ENCODE results near the gene TIGD1.

TIGD1 gene

GRCh38 chr2:232540441-232541041 is 9.8 kb downstream of the TIGD1 start:
- no peaks in the 10 kb centered on the region for H3F3A ChIP-seq (ENCODE audit: insufficient read depth, low read length)
- TF ChIP-seq EZH2 (optimal IDR thresholded peaks at IDR 0.05; ENCODE audit: low read depth, low read length) (no peak), CTCF (IDR thresholded peaks at IDR 0.05; ENCODE audit: low read length) (no peak), EZH2phosphoT487 (IDR thresholded peaks at IDR 0.05; ENCODE audit: low read length) (no peak)
- no peak overlapping the region for H3K9ac ChIP-seq (ENCODE audit: low read length)
- H3K4me3 ChIP-seq (ENCODE audit: low read length): no peak overlapping the region
- no peak overlapping the region for H2AFZ ChIP-seq (ENCODE audit: low read length)
- no peaks in the 10 kb centered on the region for H3K9me2 ChIP-seq (replicated peaks; ENCODE audit: insufficient read depth, low read length)
- H3K4me2 ChIP-seq (ENCODE audit: low read depth, low read length): no peak overlapping the region
- no peaks in the 10 kb centered on the region for H3K4me1 ChIP-seq (ENCODE audit: low read length)
- no peaks in the 10 kb centered on the region for H3K79me2 ChIP-seq (ENCODE audit: low read length)
- H3K27me3 ChIP-seq (replicated peaks; ENCODE audit: insufficient read depth, low read length): peaks cover 5% of the 10 kb centered on the region; the same call in 1 of the 2 replicates
- H3K9me3 ChIP-seq (replicated peaks; ENCODE audit: insufficient read depth, low read length): no peaks in the 10 kb centered on the region
- H3K36me3 ChIP-seq (replicated peaks; ENCODE audit: insufficient read depth, low read length): no peaks in the 10 kb centered on the region
- H4K20me1 ChIP-seq (ENCODE audit: insufficient read depth, low read length): no peaks in the 10 kb centered on the region
- no peak overlapping the region for H3K27ac ChIP-seq (ENCODE audit: low read length)
- no peak for DNase-seq

- DNase-seq: no peak
- Histone ChIP-seq H3K9me2 (replicated peaks; ENCODE audit: insufficient read depth, low read length) (no peaks in the 10 kb centered on the region), H3K36me3 (replicated peaks; ENCODE audit: insufficient read depth, low read length) (no peaks in the 10 kb centered on the region), H3K27ac (ENCODE audit: low read length) (no peak within 1 kb of the TSS), H2AFZ (ENCODE audit: low read length) (no peak within 1 kb of the TSS), H3K4me2 (ENCODE audit: low read depth, low read length) (no peak within 1 kb of the TSS), H3K4me3 (ENCODE audit: low read length) (no peak within 1 kb of the TSS), H3K9me3 (replicated peaks; ENCODE audit: insufficient read depth, low read length) (no peaks in the 10 kb centered on the region), H3K79me2 (ENCODE audit: low read length) (no peaks in the 10 kb centered on the region), H4K20me1 (ENCODE audit: insufficient read depth, low read length) (no peaks in the 10 kb centered on the region), H3K9ac (ENCODE audit: low read length) (no peak within 1 kb of the TSS), H3K4me1 (ENCODE audit: low read length) (no peaks in the 10 kb centered on the region), H3F3A (ENCODE audit: insufficient read depth, low read length) (no peaks in the 10 kb centered on the region), H3K27me3 (replicated peaks; ENCODE audit: insufficient read depth, low read length) (peaks cover 5% of the 10 kb centered on the region; the same call in 1 of the 2 replicates)
- TF ChIP-seq CTCF (IDR thresholded peaks at IDR 0.05; ENCODE audit: low read length) (no peak), EZH2phosphoT487 (IDR thresholded peaks at IDR 0.05; ENCODE audit: low read length) (no peak)
Measured at GRCh38 chr2:232539298-232540231, 10.8 kb downstream of the TIGD1 start, which contains the start of gene CHRNG. Gene CHRNG, plus strand, starts transcription at chr2:232539692. Its CDS starts 56 bp downstream, at chr2:232539748.

DNA sequence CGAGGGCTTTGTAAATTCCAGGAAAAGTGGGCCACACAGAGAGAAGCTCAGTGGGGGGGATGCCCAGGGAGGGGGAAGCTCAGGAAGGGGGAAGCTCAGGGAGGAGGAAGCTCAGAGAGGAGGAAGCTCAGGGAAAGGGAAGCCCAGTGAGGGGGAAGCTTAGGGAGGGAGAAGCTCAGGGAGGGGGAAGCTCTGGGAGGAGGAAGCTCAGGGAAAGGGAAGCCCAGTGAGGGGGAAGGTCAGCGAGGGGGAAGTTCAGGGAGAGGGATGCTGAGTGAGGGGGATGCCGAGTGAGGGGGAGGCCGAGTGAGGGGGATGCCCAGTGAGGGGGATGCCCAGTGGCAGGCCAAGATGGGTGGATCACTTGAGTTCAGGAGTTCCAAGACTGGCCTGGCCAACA is 11.7 kb downstream of the TIGD1 start:
- Histone ChIP-seq H3K9ac (ENCODE audit: low read length) (no peak overlapping the region), H4K20me1 (ENCODE audit: insufficient read depth, low read length) (no peaks in the 10 kb centered on the region), H3K4me1 (ENCODE audit: low read length) (no peaks in the 10 kb centered on the region), H3K27ac (ENCODE audit: low read length) (no peak overlapping the region), H3K79me2 (ENCODE audit: low read length) (no peaks in the 10 kb centered on the region), H3F3A (ENCODE audit: insufficient read depth, low read length) (no peaks in the 10 kb centered on the region), H3K27me3 (replicated peaks; ENCODE audit: insufficient read depth, low read length) (peaks cover 5% of the 10 kb centered on the region; the same call in 1 of the 2 replicates), H2AFZ (ENCODE audit: low read length) (no peak overlapping the region), H3K9me2 (replicated peaks; ENCODE audit: insufficient read depth, low read length) (no peaks in the 10 kb centered on the region), H3K9me3 (replicated peaks; ENCODE audit: insufficient read depth, low read length) (no peaks in the 10 kb centered on the region), H3K4me2 (ENCODE audit: low read depth, low read length) (no peak overlapping the region), H3K4me3 (ENCODE audit: low read length) (no peak overlapping the region), H3K36me3 (replicated peaks; ENCODE audit: insufficient read depth, low read length) (no peaks in the 10 kb centered on the region)
- DNase-seq: no peak
- no peak for TF ChIP-seq EZH2 (optimal IDR thresholded peaks at IDR 0.05; ENCODE audit: low read depth, low read length)
- no peak for TF ChIP-seq EZH2phosphoT487 (IDR thresholded peaks at IDR 0.05; ENCODE audit: low read length)
- no peak for TF ChIP-seq CTCF (IDR thresholded peaks at IDR 0.05; ENCODE audit: low read length)

Measured in MM.1S (cell line).